ENCODE data around the gene SLC22A17. TPM values are rescaled to one million over a fixed set of nuclear protein-coding genes. Genes with fewer than 3 reads are reported as not detected.
"Not testable (repeated sequence)": the region's sequence is repeated elsewhere in the genome, so short reads cannot be mapped to it uniquely, and the experiment has no call there.

SLC22A17 gene
- total RNA-seq (ENCODE audit: insufficient read depth, low replicate concordance) = 38.8 TPM

DNA sequence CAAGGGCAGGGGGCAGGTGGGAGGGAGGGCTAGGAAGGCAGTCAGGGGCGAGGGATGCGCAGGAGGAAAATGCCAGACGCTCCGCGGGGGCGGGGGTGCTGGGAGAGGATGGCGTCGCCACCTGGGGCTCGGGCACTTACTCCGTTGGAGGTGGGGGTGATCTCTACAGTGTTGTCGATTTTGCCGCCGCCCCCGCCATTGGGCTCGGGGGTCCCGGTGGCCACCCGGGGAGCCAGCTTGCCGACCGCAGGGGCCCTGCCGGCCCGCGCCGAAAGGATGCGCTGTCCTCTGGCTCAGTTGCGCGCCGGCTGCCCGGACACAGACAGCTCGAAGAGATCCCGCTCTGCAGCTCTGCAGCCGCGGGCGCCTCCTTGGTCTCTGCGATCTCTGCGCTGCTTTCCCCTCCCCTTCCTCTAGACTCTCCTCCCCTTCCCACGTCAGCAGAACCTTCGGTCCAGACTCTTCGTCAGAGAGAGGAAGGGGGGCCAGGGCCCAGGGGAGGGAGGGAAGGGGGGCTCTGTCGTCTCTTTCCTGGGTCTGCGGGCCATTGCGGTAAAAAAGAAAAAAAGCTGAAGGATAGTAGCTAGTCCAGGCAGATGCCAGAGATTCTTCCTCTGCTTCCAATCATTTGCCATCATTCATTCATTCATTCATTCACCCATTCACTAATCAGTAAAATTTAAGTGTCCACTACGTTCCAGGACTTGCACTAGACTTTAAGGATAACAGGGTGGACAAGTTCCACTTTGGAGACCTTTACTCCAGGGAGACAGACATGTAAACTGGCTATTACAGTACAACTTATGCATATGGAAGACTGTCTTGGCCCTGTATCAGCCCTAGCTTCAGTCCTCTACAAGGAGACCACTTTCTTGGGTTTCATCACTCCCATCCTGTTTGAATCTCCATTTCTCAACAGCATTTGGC, at the start of gene SLC22A17:
Gene SLC22A17, minus strand, starts transcription at position 382 of the 927 bp plus-strand sequence.
- DNase-seq (ENCODE audit: low spot score) = peak; percentile 96

DNA sequence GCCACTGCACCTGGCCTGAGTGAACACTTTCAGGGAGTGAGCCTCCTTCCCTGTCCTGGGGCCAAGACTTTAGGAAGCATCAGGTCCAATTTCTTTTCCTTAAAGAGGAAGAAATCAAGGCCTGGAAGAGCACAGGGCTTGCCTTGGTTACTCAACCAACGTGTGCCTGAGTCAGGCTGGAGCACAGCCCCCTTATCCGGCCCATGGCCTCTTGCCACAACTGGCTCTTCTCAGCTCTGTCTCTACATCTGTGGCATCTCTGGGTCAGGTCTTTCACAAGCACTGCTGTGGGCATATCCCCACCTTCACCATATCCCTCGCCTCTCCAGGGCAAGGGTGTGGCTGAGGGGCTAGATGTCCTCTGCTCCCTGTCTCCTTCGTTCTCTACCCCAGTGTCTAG, 48.6 kb upstream of the SLC22A17 start:
- peak; percentile 18 for DNase-seq (ENCODE audit: low spot score)

DNA sequence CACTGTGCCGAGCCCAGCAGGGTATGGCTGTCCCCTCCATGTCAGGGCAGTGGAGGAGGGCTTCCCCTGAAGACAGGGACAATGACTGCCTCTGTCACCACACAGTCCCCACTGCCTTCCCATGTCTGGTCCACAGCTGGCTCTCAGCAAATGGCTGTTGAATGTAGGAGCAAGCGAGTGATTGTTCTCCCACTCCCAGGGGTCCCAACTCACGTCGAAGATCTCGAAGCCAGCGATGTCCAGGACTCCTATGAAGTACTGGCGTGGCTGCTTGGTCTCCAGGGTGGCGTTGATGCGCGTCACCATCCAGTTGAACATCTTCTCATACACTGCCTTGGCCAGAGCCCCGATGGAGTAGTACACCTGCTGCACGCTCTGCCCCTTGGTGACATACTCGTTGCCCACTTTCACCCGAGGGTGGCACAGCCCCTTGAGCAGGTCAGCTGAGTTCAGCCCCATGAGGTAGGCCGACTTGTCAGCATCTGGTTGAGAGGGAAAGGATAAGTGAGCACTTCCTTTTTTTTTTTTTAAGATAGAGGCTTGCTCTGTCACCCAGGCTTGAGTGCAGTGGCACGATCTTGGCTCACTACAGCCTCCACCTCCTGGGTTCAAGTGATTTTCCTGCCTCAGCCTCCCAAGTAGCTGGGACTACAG, 47.9 kb upstream of the SLC22A17 start:
- not testable (repeated sequence) for DNase-seq (ENCODE audit: low spot score)

DNA sequence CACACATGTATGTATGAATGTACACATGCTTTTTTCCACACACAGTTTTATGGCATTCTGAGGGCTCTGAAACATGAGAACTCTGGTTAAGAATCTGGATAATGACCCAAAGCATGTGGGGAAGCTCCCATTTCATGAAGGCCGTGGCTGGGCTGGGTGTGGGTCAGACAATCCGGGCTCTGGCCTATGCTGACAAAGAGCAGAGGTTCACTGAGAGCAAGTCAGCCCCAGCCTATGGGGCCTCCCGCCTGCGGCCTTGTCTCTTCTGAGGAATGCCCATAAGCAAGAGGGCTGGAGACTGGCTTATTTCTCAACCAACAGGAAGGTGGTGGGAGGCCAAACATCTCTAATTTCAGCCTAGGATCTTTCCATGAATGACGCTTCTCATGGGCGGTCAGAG, 46.9 kb upstream of the SLC22A17 start:
- peak; percentile 93 for DNase-seq (ENCODE audit: low spot score)

DNA sequence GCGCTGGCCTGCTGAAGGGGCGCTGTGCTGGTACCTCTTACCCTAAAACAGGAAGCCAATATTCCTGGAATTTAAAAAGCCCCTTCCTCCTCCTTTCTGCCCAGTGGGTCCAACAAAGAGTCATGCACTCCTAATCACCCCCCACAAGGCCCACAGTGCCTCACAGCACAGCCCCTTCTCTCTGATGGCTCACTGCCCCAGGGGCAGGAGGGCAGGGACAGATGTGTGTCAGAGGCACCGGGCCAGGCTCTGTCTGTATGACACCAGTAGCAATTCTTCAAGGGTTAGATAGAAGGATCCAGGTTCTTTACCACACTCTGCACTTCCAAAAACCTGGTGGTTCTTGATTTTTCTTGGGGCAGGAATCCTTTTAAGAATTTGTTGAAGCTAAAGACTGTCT, 46.4 kb upstream of the SLC22A17 start:
- no peak for DNase-seq (ENCODE audit: low spot score)

DNA sequence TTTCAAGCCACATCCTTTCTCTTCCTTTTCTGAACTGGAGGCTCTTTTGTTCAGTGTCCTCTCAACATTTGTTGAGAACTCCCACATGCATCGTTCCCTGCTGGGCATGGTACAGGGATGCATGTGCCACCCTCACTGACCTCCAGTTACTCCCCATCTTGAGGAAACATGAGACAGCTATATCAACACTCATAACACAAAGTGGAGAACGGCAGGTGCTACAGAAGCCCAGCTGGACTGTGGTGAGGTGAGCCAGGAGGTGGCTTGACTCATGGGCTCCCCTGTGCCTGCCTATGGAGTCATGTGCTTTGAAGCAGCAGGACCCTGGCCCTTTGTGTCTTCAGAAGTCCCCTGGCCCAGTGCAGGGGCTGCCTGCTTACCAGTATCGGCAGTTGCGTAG, 45.7 kb upstream of the SLC22A17 start:
- no peak for DNase-seq (ENCODE audit: low spot score)

DNA sequence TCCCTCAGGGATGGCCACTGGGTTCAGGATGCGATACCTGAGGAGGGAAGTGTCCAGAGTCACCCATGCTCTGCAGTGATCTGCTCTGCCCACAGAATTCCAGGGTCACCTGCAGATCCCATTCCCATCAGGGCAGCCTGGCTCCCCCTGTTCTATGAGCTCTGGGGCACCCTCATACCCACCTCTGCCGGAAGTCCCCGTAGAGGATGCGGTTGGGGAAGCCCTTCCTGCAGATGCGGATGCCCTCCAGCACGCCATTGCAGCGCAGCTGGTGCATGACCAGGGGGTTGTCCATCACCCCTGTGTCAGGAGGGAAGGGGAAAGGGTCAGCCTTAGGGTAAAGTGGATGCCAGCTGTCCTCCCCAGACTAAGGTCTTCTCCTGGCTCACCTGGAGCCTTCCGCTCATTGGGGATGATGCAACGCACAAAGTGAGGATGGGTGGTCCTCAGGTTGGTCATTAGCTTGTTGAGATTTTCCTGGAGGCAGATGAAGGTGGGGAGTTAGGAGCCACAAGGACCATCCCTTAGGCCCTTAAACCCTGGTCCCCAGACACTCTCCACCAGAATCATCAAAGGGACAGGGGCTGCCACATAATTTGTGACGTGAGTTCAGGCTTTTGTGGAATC, 44.2 kb upstream of the SLC22A17 start:
- DNase-seq (ENCODE audit: low spot score) = no peak

DNA sequence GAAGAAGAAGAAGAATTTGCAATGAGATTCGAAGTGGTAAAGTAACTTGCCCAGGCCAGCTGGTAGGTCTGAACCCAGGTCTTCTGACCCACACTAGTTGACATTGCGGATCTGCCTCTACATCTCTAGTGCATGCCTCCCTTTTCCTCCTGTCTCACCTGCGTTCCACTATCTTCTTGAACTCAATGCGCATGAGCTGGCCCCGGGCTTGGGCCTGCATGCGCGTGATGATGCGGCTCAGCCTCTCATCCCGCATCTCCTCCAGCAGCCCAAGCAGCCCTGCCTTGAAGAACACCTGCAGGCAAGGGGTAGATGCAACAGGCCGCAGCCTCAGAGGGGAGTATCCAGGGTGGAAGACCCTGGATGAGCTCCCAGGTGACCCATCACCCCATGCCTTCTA, 43.4 kb upstream of the SLC22A17 start:
- no peak for DNase-seq (ENCODE audit: low spot score)

DNA sequence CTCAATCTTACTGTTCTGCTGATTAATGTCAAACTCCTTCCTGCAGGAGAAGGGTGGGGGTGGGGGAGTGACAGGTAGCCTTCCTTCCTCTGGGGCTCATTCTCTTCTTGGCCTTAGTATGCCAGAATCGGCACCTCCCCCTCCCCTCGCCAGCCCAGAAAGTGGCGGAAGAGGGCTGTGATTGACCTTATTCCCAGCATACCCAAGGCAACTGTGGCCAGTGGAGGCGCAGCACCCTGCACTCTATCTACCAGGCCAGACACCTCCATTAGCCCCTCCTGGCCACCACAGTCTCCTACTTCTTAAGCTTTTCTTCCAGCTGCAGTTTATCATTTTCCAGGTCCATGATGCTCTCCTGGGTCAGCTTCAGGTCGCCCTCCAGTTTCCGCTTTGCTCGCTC, 39.9 kb upstream of the SLC22A17 start:
- DNase-seq (ENCODE audit: low spot score) = no peak

DNA sequence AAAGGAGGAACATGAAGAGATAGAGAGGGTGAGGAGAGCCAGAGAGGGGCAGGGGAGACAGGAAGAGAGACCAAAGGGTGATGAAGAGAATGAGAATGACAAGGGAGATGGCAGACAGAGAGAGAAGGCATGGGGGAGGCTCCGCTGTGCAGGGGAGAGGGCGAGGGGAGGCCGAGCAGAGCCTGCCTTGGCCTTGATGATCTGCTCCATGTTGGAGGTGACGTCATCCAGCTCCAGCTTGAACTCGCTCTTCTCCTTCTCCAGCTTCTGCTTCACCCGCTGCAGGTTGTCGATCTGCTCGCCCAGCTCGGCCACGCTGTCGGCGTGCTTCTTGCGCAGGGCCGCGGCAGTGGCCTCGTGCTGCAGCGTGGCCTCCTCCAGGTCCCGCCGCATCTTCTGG, 37.2 kb upstream of the SLC22A17 start:
- not testable (repeated sequence) for DNase-seq (ENCODE audit: low spot score)

DNA sequence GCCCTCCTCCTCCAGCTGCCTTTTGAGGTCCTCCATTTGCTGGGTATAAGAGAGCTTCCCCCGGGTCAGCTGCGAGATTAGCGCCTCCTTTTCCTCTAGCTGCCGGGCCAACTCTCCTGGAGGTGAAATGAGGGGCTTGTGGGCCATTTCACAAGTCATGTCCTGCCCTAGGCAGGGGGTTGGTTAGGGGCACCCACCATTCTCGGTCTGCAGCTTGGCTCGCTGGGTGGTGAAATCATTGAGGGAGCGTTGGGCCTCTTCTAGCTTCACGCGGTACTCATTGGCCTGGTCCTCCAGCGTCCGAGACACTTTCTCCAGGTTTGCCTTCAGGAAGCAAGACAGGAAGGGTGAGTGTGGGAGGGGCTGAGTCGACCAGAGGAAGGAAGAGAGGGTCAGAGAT, 36.7 kb upstream of the SLC22A17 start:
- DNase-seq (ENCODE audit: low spot score) = no peak

DNA sequence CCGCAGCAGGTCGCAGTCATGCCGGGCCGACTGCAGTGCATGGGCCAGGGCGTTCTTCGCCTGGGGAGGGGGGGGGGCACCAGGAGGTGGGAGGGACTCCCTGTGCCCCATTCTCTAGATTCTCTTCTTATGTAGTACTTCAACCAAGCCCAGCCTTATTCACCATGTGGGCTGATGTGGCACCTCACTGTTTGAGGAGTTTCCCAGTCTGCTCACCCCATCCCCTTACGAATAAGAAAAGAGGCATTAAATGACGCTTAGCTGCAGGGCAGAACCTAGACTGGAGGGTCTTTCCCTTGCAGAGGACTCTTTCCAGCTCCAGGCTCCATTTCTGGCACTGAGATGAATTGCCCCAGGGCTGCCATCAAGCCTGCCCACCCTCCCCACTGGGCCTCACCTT, 36.3 kb upstream of the SLC22A17 start:
- no peak for DNase-seq (ENCODE audit: low spot score)

DNA sequence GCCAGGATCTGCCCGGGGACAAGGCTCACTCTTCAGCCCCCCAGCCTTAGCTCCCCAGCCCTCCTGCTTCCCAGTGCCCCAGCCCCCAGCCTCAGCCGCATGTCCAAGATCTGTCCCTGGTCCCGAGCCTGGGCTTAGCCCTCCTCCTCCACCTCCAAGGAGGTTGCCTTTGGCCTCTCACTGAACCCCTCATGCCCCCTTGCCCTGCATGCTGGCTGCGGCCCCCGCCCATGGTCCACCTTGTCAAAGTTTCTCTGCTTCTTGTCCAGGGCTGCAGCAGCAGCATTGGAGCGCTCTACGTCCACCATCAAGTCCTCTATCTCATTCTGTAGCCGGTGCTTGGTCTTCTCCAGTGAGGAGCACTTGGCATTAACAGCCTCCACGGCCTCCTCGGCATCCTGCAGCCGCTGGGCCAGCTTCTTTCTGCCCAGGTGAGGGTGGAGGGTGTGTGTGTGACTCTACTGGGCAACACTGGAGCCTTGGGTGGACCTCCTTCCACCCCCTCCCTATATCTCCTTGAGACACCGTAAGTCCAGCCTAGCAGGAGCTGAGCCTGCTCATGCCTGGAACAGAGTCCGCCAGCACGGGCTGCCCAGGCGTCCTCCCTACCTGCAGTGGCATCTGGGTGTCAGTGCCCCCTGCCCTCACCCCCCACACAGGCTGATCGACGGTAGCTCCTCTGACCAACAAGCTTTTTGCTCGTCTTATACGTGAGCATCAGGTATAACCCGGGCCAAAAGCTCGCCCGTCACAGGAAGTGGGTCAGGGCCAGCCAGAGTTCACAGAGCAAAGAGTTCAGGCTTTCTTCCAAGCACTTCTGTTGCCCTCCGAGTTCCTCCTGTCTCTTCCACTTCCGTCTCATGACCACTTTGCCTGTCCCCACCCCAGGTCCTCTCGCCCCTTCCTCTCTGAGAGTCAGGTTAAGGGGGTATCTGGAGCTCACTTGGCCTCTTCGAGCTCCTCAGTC, 35.5 kb upstream of the SLC22A17 start:
- DNase-seq (ENCODE audit: low spot score) = no peak

DNA sequence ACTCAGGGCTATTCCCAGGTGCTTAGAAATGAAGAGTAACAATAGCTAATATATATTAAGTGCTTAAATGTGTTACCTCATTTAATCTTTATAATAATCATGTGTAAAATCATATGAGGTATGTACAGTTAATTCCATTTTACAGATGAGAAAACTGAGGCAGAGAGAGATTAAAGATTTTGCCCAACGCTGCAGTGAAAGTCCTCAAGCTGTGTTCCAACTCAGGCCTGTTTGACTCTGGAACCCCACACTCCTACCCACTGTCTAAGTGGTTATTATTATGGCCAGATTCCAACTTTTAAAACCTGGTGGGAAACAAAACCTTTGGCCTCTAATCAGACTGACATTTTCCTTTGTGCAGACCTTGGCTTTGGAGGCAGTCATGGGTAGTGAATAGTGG, 34.3 kb upstream of the SLC22A17 start:
- DNase-seq (ENCODE audit: low spot score) = no peak

DNA sequence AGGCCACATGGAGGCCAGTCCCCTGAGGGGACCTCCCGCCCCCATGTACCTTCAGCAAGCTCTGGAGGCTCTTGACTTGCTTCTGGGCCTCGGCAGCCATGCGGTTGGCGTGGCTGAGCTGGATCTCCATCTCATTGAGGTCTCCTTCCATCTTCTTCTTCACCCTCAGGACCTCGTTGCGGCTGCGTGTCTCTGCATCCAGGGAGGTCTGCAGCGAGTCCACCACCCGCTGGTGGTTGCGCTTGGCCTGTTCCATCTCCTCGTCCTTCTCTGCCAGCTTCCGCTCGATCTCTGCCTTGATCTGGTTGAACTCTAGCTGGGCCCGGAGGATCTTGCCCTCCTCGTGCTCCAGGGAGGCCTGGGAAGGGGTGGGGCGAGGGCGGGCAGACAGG, 33.6 kb upstream of the SLC22A17 start:
- not testable (repeated sequence) for DNase-seq (ENCODE audit: low spot score)

DNA sequence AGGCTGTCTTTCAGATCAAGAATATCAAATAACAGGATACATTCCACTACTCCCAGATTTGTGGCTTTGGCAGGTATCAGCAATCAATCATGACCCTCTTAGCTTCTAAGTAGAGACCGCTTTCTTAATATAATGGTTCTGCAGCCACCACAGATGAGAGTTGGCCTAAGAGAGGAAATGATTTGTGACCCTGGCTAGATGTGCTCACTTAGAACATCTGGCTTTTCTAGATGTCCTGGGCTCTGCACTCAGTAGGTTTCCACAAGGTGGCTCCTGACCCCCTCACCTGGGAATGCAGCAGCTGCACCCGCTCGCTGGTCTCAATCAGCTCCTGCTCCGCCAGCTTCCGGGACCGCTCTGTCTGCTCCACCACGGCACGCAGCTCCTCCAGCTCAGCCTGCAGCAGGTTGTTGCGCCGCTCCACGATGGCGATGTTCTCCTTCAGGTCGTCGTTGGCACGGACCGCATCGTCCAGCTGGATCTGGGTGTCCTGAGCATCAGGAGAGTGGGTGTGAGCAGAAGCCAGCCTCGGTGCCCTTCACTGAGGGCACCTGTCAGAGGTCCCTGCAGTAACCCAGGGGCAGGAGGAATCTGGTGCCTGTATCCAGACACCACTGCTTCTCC, 33.1 kb upstream of the SLC22A17 start:
- no peak for DNase-seq (ENCODE audit: low spot score)

DNA sequence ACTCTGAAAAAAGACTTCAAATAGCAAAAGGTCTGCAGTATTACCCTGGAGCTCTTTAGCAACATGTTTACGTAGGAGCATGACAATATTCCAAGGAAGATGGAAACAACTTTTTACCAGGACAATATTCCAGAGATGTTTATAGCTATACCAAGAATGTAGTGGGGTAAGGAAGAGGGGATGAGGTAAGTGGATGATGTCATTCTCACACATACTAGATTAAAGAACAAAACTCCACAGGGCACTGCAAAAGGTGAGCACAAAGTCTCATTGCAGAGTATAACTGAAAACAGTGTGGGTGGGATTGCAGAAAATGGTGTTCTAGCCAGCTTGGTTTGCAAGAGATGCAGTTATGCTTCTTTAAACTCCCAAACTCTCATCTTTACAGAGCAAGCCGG, 32.6 kb upstream of the SLC22A17 start:
- DNase-seq (ENCODE audit: low spot score) = no peak

DNA sequence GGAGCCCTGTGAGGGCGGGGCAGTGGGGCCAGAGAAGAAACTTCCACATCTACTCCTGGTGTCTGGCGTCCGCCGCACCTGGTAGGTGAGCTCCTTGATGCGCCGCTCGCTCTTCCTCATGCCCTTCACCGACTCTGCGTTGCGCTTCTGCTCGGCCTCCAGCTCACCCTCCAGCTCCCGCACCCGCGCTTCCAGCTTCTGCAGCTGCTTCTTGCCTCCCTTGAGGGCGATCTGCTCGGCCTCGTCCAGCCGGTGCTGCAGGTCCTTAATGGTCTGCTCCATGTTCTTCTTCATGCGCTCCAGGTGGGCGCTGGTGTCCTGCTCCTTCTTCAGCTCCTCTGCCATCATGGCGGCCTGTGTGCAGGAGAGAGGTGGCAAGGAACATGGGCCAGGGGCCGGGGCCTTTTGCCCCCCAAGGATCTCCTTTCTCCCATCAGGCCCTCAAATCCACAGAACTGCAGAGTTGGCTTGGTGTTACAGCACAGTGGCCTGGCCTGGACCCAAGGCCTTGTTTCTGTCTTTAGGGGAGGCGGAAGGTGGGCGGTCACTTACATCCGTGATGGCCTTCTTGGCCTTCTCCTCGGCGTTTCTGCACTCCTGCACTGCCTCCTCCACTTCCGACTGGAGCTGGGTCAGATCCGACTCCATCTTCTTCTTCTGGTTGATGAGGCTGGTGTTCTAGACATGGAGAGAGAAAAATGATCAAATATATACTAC, 31.8 kb upstream of the SLC22A17 start:
- DNase-seq (ENCODE audit: low spot score) = no peak

DNA sequence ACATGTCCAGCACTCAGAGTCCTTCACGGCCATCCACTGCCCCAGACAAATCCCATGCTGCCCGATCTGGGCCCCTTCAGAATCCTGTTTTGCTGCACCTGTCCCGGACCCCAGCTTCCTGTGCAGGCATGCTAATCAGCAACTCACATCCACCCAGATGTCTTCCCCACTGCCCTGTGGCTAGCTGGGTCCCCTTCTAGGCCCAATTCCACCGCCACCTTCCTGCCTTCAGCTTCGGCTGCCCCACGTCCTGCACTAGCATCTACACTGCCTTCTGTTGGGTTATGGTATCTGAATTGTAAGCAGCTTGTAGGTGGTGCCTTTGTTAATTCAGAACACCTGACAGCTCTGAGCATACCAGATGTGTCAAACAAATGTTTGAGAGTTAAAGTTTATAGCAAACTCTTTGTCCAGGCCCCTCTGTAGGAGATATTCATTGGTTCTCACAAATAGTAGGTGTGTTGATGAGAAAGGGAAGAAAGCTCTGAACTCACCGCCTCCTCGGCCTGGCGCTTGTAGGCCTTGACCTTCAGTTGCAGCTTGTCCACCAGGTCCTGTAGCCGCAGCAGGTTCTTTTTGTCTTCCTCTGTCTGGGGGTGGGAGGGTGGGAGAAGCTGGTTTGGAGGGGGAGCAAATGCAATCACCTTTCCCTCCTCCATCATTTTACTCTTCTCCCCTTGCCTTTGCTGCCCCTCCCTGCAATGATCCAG, 30.2 kb upstream of the SLC22A17 start:
- DNase-seq (ENCODE audit: low spot score) = no peak

DNA sequence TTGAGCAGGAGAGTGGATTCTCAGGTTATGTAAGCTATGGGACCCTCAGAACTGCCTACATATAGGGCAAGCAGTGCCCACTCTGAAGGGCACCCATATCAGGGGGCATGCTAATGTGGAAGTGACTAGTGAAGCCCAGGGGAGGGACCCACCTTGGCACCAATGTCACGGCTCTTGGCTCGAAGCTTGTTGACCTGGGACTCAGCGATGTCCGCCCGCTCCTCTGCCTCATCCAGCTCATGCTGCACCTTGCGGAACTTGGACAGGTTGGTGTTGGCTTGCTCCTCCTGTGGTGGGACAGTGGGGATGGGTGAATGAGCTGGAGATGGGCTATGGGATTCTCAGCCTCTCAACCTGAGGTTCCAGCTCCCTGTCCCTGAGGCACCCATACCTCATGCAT, 29.6 kb upstream of the SLC22A17 start:
- DNase-seq (ENCODE audit: low spot score) = no peak
